DND-41 (cell line): ENCODE data around the gene CHTF8.
A peak's percentile ranks its signal among the peaks of the same experiment; 100 is the strongest.

ENCODE experiments used
- ATAC-seq: fragments of 200-7000 bp; cut with Tn5 transposase; 3 replicates; pipeline ENCODE4 v1.9.1; 2021; ENCODE audit warnings: low read depth; ENCODE audit not compliant: insufficient read depth
- DNase-seq: peaks from one replicate; pipeline ENCODE4 v3.0.0-alpha.2; 2020
- H2AFZ ChIP-seq: 2 replicates; pipeline ENCODE4 v1.6.0; 2012; ENCODE audit warnings: low read depth, low read length
- H3K27ac ChIP-seq: 2 replicates; pipeline ENCODE4 v1.5.1; 2012; ENCODE audit warnings: low read length, inconsistent platforms
- H3K27me3 ChIP-seq: fragments of 200-600 bp; sonication (generic); 2 replicates; pipeline ENCODE4 v1.6.0; 2012; ENCODE audit warnings: low read length, mild to moderate bottlenecking, inconsistent platforms; ENCODE audit not compliant: insufficient read depth, poor library complexity
- H3K36me3 ChIP-seq: 2 replicates; pipeline ENCODE4 v1.5.1; 2012; ENCODE audit warnings: low read length, inconsistent platforms; ENCODE audit not compliant: insufficient read depth
- H3K4me1 ChIP-seq: 2 replicates; pipeline ENCODE4 v1.5.1; 2012; ENCODE audit warnings: mild to moderate bottlenecking, low read length; ENCODE audit not compliant: insufficient read depth
- H3K4me2 ChIP-seq: 2 replicates; pipeline ENCODE4 v1.6.0; 2012; ENCODE audit warnings: mild to moderate bottlenecking, moderate library complexity, low read length, inconsistent platforms; ENCODE audit not compliant: insufficient read depth
- H3K4me3 ChIP-seq, 2 experiments: fragments of 200-600 bp in 1 of 2; shearing (Covaris generic) in 1 of 2; 2 replicates each; pipeline ENCODE4 v1.5.1; 2012 to 2016; ENCODE audit warnings: inconsistent platforms in 2 of 2, low read length in 2 of 2, mild to moderate bottlenecking in 2 of 2, low read depth in 1 of 2, moderate library complexity in 1 of 2
- H3K79me2 ChIP-seq: 2 replicates; pipeline ENCODE4 v1.6.0; 2012; ENCODE audit warnings: low read length, inconsistent platforms; ENCODE audit not compliant: insufficient read depth
- H3K9ac ChIP-seq: 2 replicates; pipeline ENCODE4 v1.6.0; 2012; ENCODE audit warnings: low read depth, mild to moderate bottlenecking, inconsistent platforms, low read length, moderate library complexity
- H3K9me3 ChIP-seq: 2 replicates; pipeline ENCODE4 v1.5.1; 2012; ENCODE audit warnings: low read length, moderate library complexity, mild to moderate bottlenecking, inconsistent platforms; ENCODE audit not compliant: insufficient read depth, severe bottlenecking
- H4K20me1 ChIP-seq: 2 replicates; pipeline ENCODE4 v1.6.0; 2012; ENCODE audit warnings: low read length; ENCODE audit not compliant: insufficient read depth
- CTCF ChIP-seq: IDR thresholded peaks from 2 replicates; pipeline ENCODE4 v1.5.1; 2012; ENCODE audit warnings: borderline replicate concordance, low read length, moderate library complexity, mild to moderate bottlenecking; ENCODE audit not compliant: poor library complexity, severe bottlenecking; ENCODE audit errors: extremely low read depth
- EZH2 ChIP-seq: IDR thresholded peaks from 3 replicates; pipeline ENCODE4 v1.6.1; 2012; ENCODE audit warnings: borderline replicate concordance, low read depth, mild to moderate bottlenecking, moderate library complexity, low read length, inconsistent platforms; ENCODE audit not compliant: severe bottlenecking

The CHTF8 gene

DNA sequence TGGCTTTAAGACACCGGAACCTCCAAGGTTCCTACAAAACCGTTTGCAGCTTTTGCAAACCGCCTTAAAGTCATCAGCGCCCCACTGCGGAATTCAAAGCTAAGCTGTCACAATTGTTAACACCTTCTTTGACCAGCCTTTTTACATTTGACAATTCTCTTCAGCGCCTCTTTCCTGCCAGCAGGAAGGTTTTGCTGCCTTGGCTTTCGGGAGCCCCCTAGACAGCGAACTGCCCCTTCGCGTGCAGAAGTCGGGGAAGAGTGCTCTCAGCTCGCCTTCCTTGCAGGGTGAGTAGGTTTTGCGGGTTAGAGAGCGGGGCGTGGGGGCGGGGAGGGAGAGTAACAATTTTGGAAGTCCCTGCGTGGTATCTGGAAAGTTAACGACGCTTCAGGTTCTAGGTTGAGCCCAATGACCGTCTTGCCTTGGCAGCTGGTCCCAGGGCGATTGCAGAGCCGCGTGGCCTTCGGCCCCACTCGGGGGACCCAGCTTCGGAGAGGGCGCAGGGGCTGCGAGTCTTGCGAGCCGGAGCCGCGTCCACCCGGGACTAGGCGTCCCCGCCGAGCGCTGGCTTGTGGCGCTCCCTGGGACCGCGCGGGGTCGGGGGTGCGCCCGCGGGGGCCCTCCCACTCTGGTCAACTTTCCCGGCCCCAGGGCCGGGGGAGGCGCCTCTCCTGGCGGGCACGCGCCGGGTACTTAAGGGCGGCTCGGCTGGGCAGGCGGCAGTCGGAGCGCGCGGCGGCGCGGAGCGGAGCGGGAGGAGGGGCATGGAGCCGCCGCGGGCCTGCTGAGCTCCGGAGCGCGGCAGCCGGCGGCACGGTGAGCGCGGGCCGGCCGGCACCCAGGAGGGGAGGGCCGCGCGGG, 26.7 kb downstream of the CHTF8 start, which contains the start of gene HAS3:
Gene HAS3, plus strand, starts transcription at position 153 of the 861 bp plus-strand sequence. CDS start 3,743 bp downstream, outside the sequence.
- H2AFZ ChIP-seq: peak within 1 kb of the TSS; percentile 77
- H3K36me3 ChIP-seq: peaks cover 4% of the 10 kb centered on the region

GRCh38 chr16:69100071-69100691, 32.2 kb downstream of the CHTF8 start:
- Histone ChIP-seq H3K36me3 (no peaks in the 10 kb centered on the region), H3K4me2 (no peak overlapping the region), H2AFZ (no peak overlapping the region), H3K4me1 (peaks cover 1% of the 10 kb centered on the region; the same call in 1 of the 2 replicates), H3K9me3 (no peaks in the 10 kb centered on the region), H3K4me3 (no peak overlapping the region), H3K27ac (no peak overlapping the region), H4K20me1 (0 out of 2 replicates have a peak, but pooled peaks cover 3% of the 10 kb centered on the region), H3K9ac (no peak overlapping the region), H3K79me2 (no peaks in the 10 kb centered on the region), H3K27me3 (peaks cover 3% of the 10 kb centered on the region)
- ATAC-seq (no peak), DNase-seq (no peak)
- TF ChIP-seq EZH2 (no peak), CTCF (no peak)

More for the DNA sequence above, 26.7 kb downstream of the CHTF8 start, which contains the start of gene HAS3:
- peaks cover 19% of the 10 kb centered on the region for H3K27me3 ChIP-seq
- peak within 1 kb of the TSS; percentile 56 for H3K9ac ChIP-seq
- peaks cover 18% of the 10 kb centered on the region for H3K4me1 ChIP-seq
- TF ChIP-seq EZH2 (peak; percentile 96), CTCF (peak; percentile 58)
- ATAC-seq: peak; percentile 87
- H3K9me3 ChIP-seq: no peaks in the 10 kb centered on the region
- H4K20me1 ChIP-seq: peaks cover 34% of the 10 kb centered on the region
- peak within 1 kb of the TSS; percentile 86 for H3K4me2 ChIP-seq
- no peak within 1 kb of the TSS for H3K27ac ChIP-seq
- peak within 1 kb of the TSS; percentile 31 to 59; a peak in 3 of 4 replicates for H3K4me3 ChIP-seq
- H3K79me2 ChIP-seq: no peaks in the 10 kb centered on the region
- DNase-seq: peak; percentile 51

DNA sequence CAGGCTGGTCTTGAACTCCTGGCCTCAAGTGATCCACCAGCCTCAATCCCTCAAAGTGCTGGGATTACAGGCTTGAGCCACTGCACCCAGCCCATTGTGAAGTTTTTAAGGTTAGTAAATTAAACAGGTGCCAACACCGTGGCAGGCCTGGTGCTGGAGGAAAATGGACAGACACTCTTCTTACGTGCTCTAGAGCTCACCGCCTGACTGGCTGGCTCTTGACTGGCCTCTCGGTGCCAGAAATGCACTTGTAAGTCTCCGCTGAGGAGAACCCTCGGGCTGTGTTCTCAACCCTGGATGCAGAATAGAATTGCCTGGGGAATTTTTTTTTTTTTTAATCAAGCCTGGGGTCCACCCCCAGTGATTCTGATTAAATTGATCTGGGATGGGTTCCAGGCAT, 37.2 kb downstream of the CHTF8 start:
- no peak overlapping the region for H3K4me2 ChIP-seq
- no peaks in the 10 kb centered on the region for H3K27me3 ChIP-seq
- H2AFZ ChIP-seq: no peak overlapping the region
- H3K4me1 ChIP-seq: no peaks in the 10 kb centered on the region
- H3K36me3 ChIP-seq: no peaks in the 10 kb centered on the region
- no peaks in the 10 kb centered on the region for H4K20me1 ChIP-seq
- no peaks in the 10 kb centered on the region for H3K79me2 ChIP-seq
- H3K9ac ChIP-seq: no peak overlapping the region
- no peak overlapping the region for H3K4me3 ChIP-seq
- DNase-seq (no peak), ATAC-seq (no peak)
- H3K27ac ChIP-seq: no peak overlapping the region
- no peaks in the 10 kb centered on the region for H3K9me3 ChIP-seq
- TF ChIP-seq CTCF (no peak), EZH2 (no peak)
